ENCODE data around the gene CEP55.

- TF ChIP-seq, protein P1, sequence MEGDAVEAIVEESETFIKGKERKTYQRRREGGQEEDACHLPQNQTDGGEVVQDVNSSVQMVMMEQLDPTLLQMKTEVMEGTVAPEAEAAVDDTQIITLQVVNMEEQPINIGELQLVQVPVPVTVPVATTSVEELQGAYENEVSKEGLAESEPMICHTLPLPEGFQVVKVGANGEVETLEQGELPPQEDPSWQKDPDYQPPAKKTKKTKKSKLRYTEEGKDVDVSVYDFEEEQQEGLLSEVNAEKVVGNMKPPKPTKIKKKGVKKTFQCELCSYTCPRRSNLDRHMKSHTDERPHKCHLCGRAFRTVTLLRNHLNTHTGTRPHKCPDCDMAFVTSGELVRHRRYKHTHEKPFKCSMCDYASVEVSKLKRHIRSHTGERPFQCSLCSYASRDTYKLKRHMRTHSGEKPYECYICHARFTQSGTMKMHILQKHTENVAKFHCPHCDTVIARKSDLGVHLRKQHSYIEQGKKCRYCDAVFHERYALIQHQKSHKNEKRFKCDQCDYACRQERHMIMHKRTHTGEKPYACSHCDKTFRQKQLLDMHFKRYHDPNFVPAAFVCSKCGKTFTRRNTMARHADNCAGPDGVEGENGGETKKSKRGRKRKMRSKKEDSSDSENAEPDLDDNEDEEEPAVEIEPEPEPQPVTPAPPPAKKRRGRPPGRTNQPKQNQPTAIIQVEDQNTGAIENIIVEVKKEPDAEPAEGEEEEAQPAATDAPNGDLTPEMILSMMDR (IDR thresholded peaks at IDR 0.05; ENCODE audit: insufficient read depth, low read length): no peak
- TF ChIP-seq POLR2AphosphoS5 (IDR thresholded peaks at IDR 0.05; ENCODE audit: low read depth): no peak
- TF ChIP-seq REST (IDR thresholded peaks at IDR 0.05; ENCODE audit: insufficient replicate concordance, low read depth): no peak
- TF ChIP-seq SPI1 (IDR thresholded peaks at IDR 0.05; ENCODE audit: borderline replicate concordance, low read depth): no peak
Measured at GRCh38 chr10:93548376-93549071, 52.1 kb downstream of the CEP55 start.

All from HL-60 (cell line).